Natural killer cell (primary cell): ENCODE data around the gene WDR37. TPM values are rescaled to one million over a fixed set of nuclear protein-coding genes. Genes with fewer than 3 reads are reported as not detected.

ENCODE experiments used
- ATAC-seq, 3 donors: fragments of 150-1000 bp in 2 of 3; fragments of 200-7000 bp in 1 of 3; cut with Tn5 transposase; 1 replicate in 1 of 3; 2 replicates in 2 of 3; pipeline ENCODE4 v1.10.0; 2021; ENCODE audit warnings: mild to moderate bottlenecking in 2 of 3, moderate library complexity in 2 of 3
- DNase-seq, 2 donors: peaks; one replicate each; pipeline versions ENCODE4 v3.0.0 to v3.0.0-alpha.2; 2013 to 2021; ENCODE audit warnings: mixed read lengths in 1 of 2
- H3K27ac ChIP-seq: one replicate; pipeline ENCODE4 v1.5.1; 2013; ENCODE audit warnings: mild to moderate bottlenecking, low read length
- H3K27me3 ChIP-seq: one replicate; pipeline ENCODE4 v1.6.1; 2013; ENCODE audit warnings: low read length; ENCODE audit not compliant: control insufficient read depth, insufficient read depth
- H3K36me3 ChIP-seq: one replicate; pipeline ENCODE4 v1.6.1; 2013; ENCODE audit warnings: low read length; ENCODE audit not compliant: control insufficient read depth, insufficient read depth
- H3K4me1 ChIP-seq: one replicate; pipeline ENCODE4 v1.6.1; 2013; ENCODE audit warnings: low read length; ENCODE audit not compliant: control insufficient read depth, insufficient read depth
- H3K4me3 ChIP-seq: one replicate; pipeline ENCODE4 v1.5.1; 2013; ENCODE audit warnings: low read length
- H3K9me3 ChIP-seq: one replicate; pipeline ENCODE4 v1.6.1; 2013; ENCODE audit warnings: low read length; ENCODE audit not compliant: control insufficient read depth, insufficient read depth
- H3K27ac Mint-ChIP-seq, 2 donors: one replicate each; pipeline ENCODE4 v1.8.0; 2022; ENCODE audit warnings: mild to moderate bottlenecking in 2 of 2, mixed read lengths in 2 of 2, moderate library complexity in 1 of 2
- H3K27me3 Mint-ChIP-seq, 2 donors: one replicate each; pipeline ENCODE4 v1.8.0; 2022; ENCODE audit warnings: low read depth in 2 of 2, mixed read lengths in 2 of 2
- H3K36me3 Mint-ChIP-seq: one replicate; pipeline ENCODE4 v1.8.0; 2022; ENCODE audit warnings: mixed read lengths
- H3K4me1 Mint-ChIP-seq, 2 donors: one replicate each; pipeline ENCODE4 v1.8.0; 2022; ENCODE audit warnings: mixed read lengths in 2 of 2
- H3K4me3 Mint-ChIP-seq: one replicate; pipeline ENCODE4 v1.8.0; 2022; ENCODE audit warnings: mild to moderate bottlenecking, moderate library complexity, mixed read lengths
- H3K9me3 Mint-ChIP-seq, 2 donors: one replicate each; pipeline ENCODE4 v1.8.0; 2022; ENCODE audit warnings: mixed read lengths in 2 of 2
- CTCF ChIP-seq: fragments of 200-600 bp; IDR thresholded peaks from one replicate; pipeline ENCODE4 v1.8.0; 2022; ENCODE audit warnings: antibody characterized with exemption
- WGBS: methylation state at CpG from one replicate; pipeline ENCODE4 v1.1.7; 2013; ENCODE audit warnings: missing lambda C conversion rate; ENCODE audit not compliant: insufficient coverage; 5-methylcytosine and 5-hydroxymethylcytosine counted together
- intact Hi-C: fragments of 100-400 bp; cut with micrococcal nuclease; formaldehyde crosslinking; loops from one replicate; pipeline ENCODE4 v1.14.2; 2022
- total RNA-seq, 4 donors: library from RNA; stranded (reverse); fragments of 120-200 nt in 1 of 4; gene quantifications; one replicate each; pipeline versions ENCODE4 v1.2.3 to v1.2.4, GENCODE V29; 2013 to 2022

WDR37 gene
- total RNA-seq, 3 donors from 2014 or later (not counting 1 experiment from before 2014, with no cell fraction given): 56.3 to 59.6 (median 57.6) TPM

- Histone ChIP-seq H3K4me1 (peaks cover 18% of the 10 kb centered on the region), H3K9me3 (no peaks in the 10 kb centered on the region), H3K27ac (peak overlapping the region; percentile 23), H3K27me3 (no peaks in the 10 kb centered on the region), H3K4me3 (no peak overlapping the region), H3K36me3 (peaks cover 41% of the 10 kb centered on the region)
- no peak for TF ChIP-seq CTCF
- ATAC-seq (peak; percentile 31 to 70 (median 40)), DNase-seq (no peak)
- 43% methylated on average over 10 of the region's 10 CpGs for WGBS
- Mint-ChIP-seq H3K36me3 (peaks cover 6% of the 10 kb centered on the region), H3K9me3 (no peaks in the 10 kb centered on the region), H3K4me1 (peaks cover 37 to 45% of the 10 kb centered on the region in 2 donors), H3K27ac (peak overlapping the region; percentile 77 to 82), H3K4me3 (no peak overlapping the region), H3K27me3 (no peaks in the 10 kb centered on the region)
- intact Hi-C loops: no loop called here
These were observed 76.4 kb downstream of the WDR37 start for GRCh38 chr10:1132584-1132983.

GRCh38 chr10:1133495-1134045 lies 77.4 kb downstream of the WDR37 start:
- Histone ChIP-seq H3K36me3 (peaks cover 32% of the 10 kb centered on the region), H3K9me3 (no peaks in the 10 kb centered on the region), H3K4me3 (no peak overlapping the region), H3K4me1 (peaks cover 18% of the 10 kb centered on the region), H3K27ac (no peak overlapping the region), H3K27me3 (no peaks in the 10 kb centered on the region)
- Mint-ChIP-seq H3K27me3 (peaks cover under 1% of the 10 kb centered on the region in 2 donors), H3K4me3 (no peak overlapping the region), H3K27ac (peak overlapping the region; percentile 77 to 82), H3K4me1 (peaks cover 33 to 36% of the 10 kb centered on the region in 2 donors), H3K36me3 (peaks cover 11% of the 10 kb centered on the region), H3K9me3 (peaks cover under 1 to 3% of the 10 kb centered on the region in 2 donors)
- TF ChIP-seq CTCF: no peak
- intact Hi-C loops: no loop called here
- WGBS: 92% methylated on average over 3 of the region's 3 CpGs
- ATAC-seq: no peak
- DNase-seq: no peak

GRCh38 chr10:1134156-1134555 lies 78.0 kb downstream of the WDR37 start:
- peaks cover 17% of the 10 kb centered on the region for H3K36me3 Mint-ChIP-seq
- ATAC-seq (no peak), DNase-seq (no peak)
- Histone ChIP-seq H3K27me3 (no peaks in the 10 kb centered on the region), H3K27ac (no peak overlapping the region), H3K9me3 (no peaks in the 10 kb centered on the region), H3K4me3 (no peak overlapping the region), H3K4me1 (peaks cover 18% of the 10 kb centered on the region), H3K36me3 (peaks cover 26% of the 10 kb centered on the region)
- no peak overlapping the region for H3K4me3 Mint-ChIP-seq
- peak overlapping the region; percentile 77 to 82 for H3K27ac Mint-ChIP-seq
- H3K4me1 Mint-ChIP-seq: peaks cover 33 to 34% of the 10 kb centered on the region in 2 donors
- peaks cover 5 to 8% of the 10 kb centered on the region in 2 donors for H3K9me3 Mint-ChIP-seq
- intact Hi-C loops: no loop called here
- TF ChIP-seq CTCF: no peak
- peaks cover 5 to 6% of the 10 kb centered on the region in 2 donors for H3K27me3 Mint-ChIP-seq
- WGBS: 86% methylated on average over 2 of the region's 2 CpGs

- Mint-ChIP-seq H3K27me3 (peaks cover 9 to 25% of the 10 kb centered on the region in 2 donors), H3K4me1 (peaks cover 33 to 34% of the 10 kb centered on the region in 2 donors), H3K27ac (no peak overlapping the region), H3K36me3 (peaks cover 13% of the 10 kb centered on the region), H3K4me3 (no peak overlapping the region), H3K9me3 (peaks cover 5 to 8% of the 10 kb centered on the region in 2 donors)
- intact Hi-C loops: no loop called here
- no peaks in the 10 kb centered on the region for H3K27me3 ChIP-seq
- peaks cover 18% of the 10 kb centered on the region for H3K4me1 ChIP-seq
- TF ChIP-seq CTCF: no peak
- H3K27ac ChIP-seq: no peak overlapping the region
- no peak for ATAC-seq
- peaks cover 5% of the 10 kb centered on the region for H3K36me3 ChIP-seq
- no peak for DNase-seq
- no peak overlapping the region for H3K4me3 ChIP-seq
- H3K9me3 ChIP-seq: no peaks in the 10 kb centered on the region
These were observed 80.1 kb downstream of the WDR37 start for GRCh38 chr10:1136268-1136667.
